Spinal cord (tissue), 10 donors: ENCODE data around the gene HOXD13. TPM values are rescaled to one million over a fixed set of nuclear protein-coding genes. Genes with fewer than 3 reads are reported as not detected.

Source experiments
- DNase-seq, 6 donors: peaks; one replicate each; pipeline versions ENCODE4 v3.0.0 to v3.0.0-alpha.2; 2013 to 2015; ENCODE audit warnings: low spot score in 6 of 6, low read depth in 4 of 6
- H3K27ac ChIP-seq: one replicate; pipeline ENCODE4 v1.5.1; 2013; ENCODE audit warnings: low read depth, low read length, control low read depth
- H3K27me3 ChIP-seq: one replicate; pipeline ENCODE4 v1.6.1; 2013; ENCODE audit warnings: low read length; ENCODE audit not compliant: control insufficient read depth, insufficient read depth
- H3K36me3 ChIP-seq: one replicate; pipeline ENCODE4 v1.6.1; 2013; ENCODE audit warnings: low read length; ENCODE audit not compliant: control insufficient read depth, insufficient read depth
- H3K4me1 ChIP-seq: one replicate; pipeline ENCODE4 v1.6.1; 2013; ENCODE audit warnings: low read length; ENCODE audit not compliant: control insufficient read depth, insufficient read depth
- H3K4me3 ChIP-seq: one replicate; pipeline ENCODE4 v1.5.1; 2013; ENCODE audit warnings: low read depth, low read length, control low read depth
- H3K9me3 ChIP-seq: one replicate; pipeline ENCODE4 v1.6.1; 2013; ENCODE audit warnings: low read length; ENCODE audit not compliant: control insufficient read depth, insufficient read depth
- WGBS: methylation state at CpG from one replicate; pipeline ENCODE4 v1.1.5; 2013; ENCODE audit warnings: missing lambda C conversion rate; ENCODE audit not compliant: insufficient coverage; 5-methylcytosine and 5-hydroxymethylcytosine counted together
- polyA plus RNA-seq, 2 donors: library from polyadenylated mRNA; unstranded; fragments of 120-200 nt; gene quantifications; one replicate each; pipeline ENCODE4 v1.2.1, GENCODE V29; 2013; ENCODE audit not compliant: insufficient read length in 2 of 2
- total RNA-seq, 2 donors: library from RNA; depleted of rRNA in 1 of 2; stranded (reverse); fragments of 120-200 nt in 1 of 2; fragments of >200 nt in 1 of 2; gene quantifications; one replicate each; pipeline versions ENCODE4 v1.2.3 to v1.2.4, GENCODE V29; 2013 to 2014
- donor health status: healthy.

HOXD13 gene
- total and polyA plus RNA-seq, 4 donors = 0.10 TPM; not detected in 3

DNA sequence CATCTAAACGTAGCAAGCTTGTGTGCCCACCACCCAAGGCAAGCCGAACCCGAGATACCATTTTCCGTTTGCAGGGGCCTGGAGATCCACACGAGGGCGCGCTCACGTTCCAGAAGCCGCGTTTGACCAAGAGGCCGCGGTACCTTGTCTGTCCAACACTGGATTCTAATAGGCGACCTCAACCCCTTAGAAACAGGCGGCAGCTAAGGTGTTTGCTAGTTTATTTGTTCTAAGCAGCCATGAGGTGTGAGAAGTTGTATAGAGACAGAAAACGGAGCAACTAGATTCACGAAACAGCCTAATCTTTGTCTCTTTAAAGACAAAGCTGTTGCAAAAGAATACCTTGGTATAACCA, 18.8 kb downstream of the HOXD13 start:
- under 1% methylated on average over 14 of the region's 16 CpGs for WGBS
- Histone ChIP-seq H3K27me3 (peaks cover 97% of the 10 kb centered on the region), H3K36me3 (no peaks in the 10 kb centered on the region), H3K4me3 (peak overlapping the region; percentile 0), H3K9me3 (no peaks in the 10 kb centered on the region), H3K27ac (no peak overlapping the region), H3K4me1 (peaks cover 41% of the 10 kb centered on the region)
- DNase-seq = peak in 3 of 6 donors; percentile 76 to 92 (median 87)

- Histone ChIP-seq H3K36me3 (no peaks in the 10 kb centered on the region), H3K9me3 (no peaks in the 10 kb centered on the region), H3K27ac (peak overlapping the region; percentile 52), H3K27me3 (peaks cover 98% of the 10 kb centered on the region), H3K4me3 (peak overlapping the region; percentile 18), H3K4me1 (peaks cover 39% of the 10 kb centered on the region)
- DNase-seq = no peak
- WGBS = 5% methylated on average over 27 of the region's 29 CpGs
Measured at GRCh38 chr2:176111846-176112374, 19.4 kb downstream of the HOXD13 start.

DNA sequence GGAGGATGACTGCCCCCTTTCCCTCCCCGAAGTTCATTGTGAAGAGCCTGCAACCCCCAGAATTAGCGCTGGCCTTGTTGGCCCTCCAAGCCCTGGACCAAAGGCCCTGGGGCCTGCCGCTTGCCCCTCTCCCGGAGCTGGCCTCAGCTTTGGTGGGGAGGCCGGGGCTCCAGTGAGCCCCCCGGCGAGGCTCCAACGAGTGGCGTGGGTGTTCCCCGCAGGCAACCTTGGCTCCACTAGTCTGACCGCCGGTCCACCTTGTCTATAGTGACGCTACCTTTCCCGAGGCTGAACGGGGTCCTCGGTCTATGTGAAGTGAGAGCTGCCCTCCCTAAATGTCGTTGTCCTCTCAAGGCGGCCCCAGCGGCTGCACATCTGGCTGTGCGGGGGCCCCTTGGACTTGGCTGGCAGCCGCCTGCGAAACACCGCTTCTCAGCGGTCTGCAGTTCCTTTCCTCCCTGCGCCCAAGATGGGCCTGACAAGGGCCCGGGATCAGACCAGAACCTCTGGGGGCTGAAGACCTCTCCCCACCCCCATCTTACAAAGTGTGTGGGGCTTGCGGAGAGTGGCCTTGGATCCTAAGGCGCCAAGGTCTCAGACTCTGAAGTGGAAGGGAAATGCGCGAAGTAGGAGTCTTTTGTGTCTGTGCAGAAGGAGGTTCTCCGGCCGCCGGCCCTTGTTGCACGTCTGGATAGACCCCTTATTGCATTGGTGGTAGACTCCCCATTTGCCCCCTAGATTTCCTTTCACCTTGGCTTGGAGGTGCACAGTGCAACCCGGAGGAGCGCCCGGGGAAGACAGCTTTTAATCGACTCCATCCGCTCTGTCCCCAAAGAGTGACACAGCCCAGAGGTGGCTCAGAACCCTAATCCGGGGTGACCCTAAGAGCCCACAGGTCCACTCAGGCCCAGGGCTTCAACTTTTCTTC, 20.1 kb downstream of the HOXD13 start:
- WGBS = 7% methylated on average over 36 of the region's 40 CpGs
- Histone ChIP-seq H3K36me3 (no peaks in the 10 kb centered on the region), H3K27ac (peak overlapping the region; percentile 52), H3K9me3 (no peaks in the 10 kb centered on the region), H3K4me3 (peak overlapping the region; percentile 18), H3K27me3 (peaks cover 100% of the 10 kb centered on the region), H3K4me1 (peaks cover 40% of the 10 kb centered on the region)
- DNase-seq = no peak

DNA sequence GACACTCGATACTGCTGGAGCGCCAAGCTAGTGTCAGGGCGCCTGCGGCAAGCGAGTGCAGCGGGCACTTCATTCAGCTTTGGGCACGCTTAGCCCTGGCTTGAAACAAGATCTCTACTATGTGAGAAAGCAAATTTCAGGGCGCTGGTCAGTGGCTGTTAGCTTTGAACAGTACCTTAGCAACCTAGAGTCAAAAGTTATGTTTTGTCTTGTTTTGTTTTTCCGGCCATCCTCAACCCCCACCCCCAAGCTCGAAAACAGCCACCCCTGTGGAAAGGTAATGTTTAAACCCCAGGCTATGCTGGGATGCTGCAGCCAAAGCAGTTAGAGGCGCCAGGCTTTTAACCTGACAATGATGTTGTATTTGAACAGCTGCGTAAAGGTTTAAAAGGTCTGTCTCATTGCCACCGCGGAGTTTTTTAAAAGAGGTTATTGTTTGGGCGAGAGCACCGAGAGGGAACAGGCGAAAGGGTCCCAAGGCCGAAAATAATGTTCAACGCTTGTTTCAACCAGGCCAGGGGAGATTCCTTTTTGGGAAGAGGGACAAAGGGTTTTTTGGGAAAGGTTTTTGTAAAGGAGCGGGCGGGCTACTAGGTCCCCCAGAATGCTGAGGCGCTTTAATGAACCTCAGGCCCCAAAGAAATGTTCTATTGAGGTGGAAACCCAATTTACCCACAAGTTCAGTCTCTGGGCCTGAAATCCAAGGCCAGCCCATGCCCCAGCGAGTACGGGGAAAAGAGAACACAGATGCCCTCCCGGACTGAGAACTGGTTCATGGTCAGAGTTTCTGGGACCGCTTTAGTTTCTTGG, 21.8 kb downstream of the HOXD13 start:
- peak in 1 of 6 donors; percentile 22 for DNase-seq
- WGBS = 12% methylated on average over 23 of the region's 26 CpGs
- Histone ChIP-seq H3K36me3 (no peaks in the 10 kb centered on the region), H3K4me3 (peak overlapping the region; percentile 27), H3K9me3 (no peaks in the 10 kb centered on the region), H3K4me1 (peaks cover 39% of the 10 kb centered on the region), H3K27me3 (peaks cover 99% of the 10 kb centered on the region), H3K27ac (peak overlapping the region; percentile 73)

GRCh38 chr2:176114930-176115625, 22.6 kb downstream of the HOXD13 start:
- DNase-seq = peak in 1 of 6 donors; percentile 53
- Histone ChIP-seq H3K27me3 (peaks cover 99% of the 10 kb centered on the region), H3K4me3 (no peak overlapping the region), H3K4me1 (peaks cover 39% of the 10 kb centered on the region), H3K27ac (peak overlapping the region; percentile 80), H3K9me3 (no peaks in the 10 kb centered on the region), H3K36me3 (no peaks in the 10 kb centered on the region)
- 1% methylated on average over 5 of the region's 16 CpGs for WGBS

- H3K9me3 ChIP-seq = no peaks in the 10 kb centered on the region
- H3K36me3 ChIP-seq = no peaks in the 10 kb centered on the region
- peaks cover 39% of the 10 kb centered on the region for H3K4me1 ChIP-seq
- H3K4me3 ChIP-seq = peak within 1 kb of the TSS; percentile 35
- H3K27ac ChIP-seq = peak within 1 kb of the TSS; percentile 80
- WGBS = 3% methylated on average over 64 of the region's 66 CpGs
- peaks cover 99% of the 10 kb centered on the region for H3K27me3 ChIP-seq
- DNase-seq = peak in 1 of 6 donors; percentile 62
Measured at GRCh38 chr2:176115883-176116813, 23.6 kb downstream of the HOXD13 start, which contains the start of gene HOXD10. Gene HOXD10, plus strand, starts transcription at chr2:176116778. Its CDS starts 56 bp downstream, at chr2:176116834.

GRCh38 chr2:176117162-176117822, 24.8 kb downstream of the HOXD13 start:
- H3K4me1 ChIP-seq = peaks cover 39% of the 10 kb centered on the region
- no peak for DNase-seq
- 17% methylated on average over 40 of the region's 40 CpGs for WGBS
- peaks cover 99% of the 10 kb centered on the region for H3K27me3 ChIP-seq
- H3K36me3 ChIP-seq = no peaks in the 10 kb centered on the region
- peak overlapping the region; percentile 35 for H3K4me3 ChIP-seq
- H3K9me3 ChIP-seq = no peaks in the 10 kb centered on the region
- peak overlapping the region; percentile 57 for H3K27ac ChIP-seq

DNA sequence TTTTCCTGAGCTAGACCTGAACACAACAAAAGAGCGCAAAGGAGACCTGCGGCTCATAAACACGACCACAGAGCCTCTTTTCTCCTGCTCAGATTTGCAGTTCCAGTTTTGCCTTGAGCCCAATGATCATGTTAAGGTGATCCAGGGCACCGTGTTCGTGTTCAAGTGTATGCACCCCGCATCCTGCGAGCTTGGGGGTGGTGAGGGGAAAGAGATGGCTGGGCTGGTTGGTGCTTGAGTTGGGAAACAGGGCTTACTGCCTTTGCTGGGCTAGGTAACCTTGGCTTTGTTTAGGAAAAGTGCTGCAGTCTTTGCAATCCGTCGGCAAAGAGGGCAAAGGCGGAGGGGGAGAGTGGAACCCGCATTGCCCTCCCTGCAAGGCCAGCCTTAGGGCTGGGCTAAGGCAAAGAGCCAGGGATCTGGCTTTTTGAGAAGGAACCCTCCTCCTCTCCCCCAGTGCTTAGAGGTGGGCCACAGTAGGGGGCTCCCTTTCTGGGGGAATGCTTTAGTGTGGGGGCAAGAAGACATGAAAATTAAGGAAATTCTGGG, 25.4 kb downstream of the HOXD13 start:
- 6% methylated on average over 9 of the region's 11 CpGs for WGBS
- H3K27ac ChIP-seq = peak overlapping the region; percentile 57
- peaks cover 97% of the 10 kb centered on the region for H3K27me3 ChIP-seq
- H3K36me3 ChIP-seq = no peaks in the 10 kb centered on the region
- H3K4me1 ChIP-seq = peaks cover 36% of the 10 kb centered on the region
- H3K4me3 ChIP-seq = peak overlapping the region; percentile 35
- no peaks in the 10 kb centered on the region for H3K9me3 ChIP-seq
- peak in 1 of 6 donors; percentile 14 for DNase-seq
